ENCODE measurements around the gene SOHLH2. TPM values are rescaled to one million over a fixed set of nuclear protein-coding genes. Genes with fewer than 3 reads are reported as not detected.

SOHLH2 gene
- polyA plus RNA-seq, 1 of the 3 experiments (the other 2 are of a cell fraction) = 0.85 TPM

DNA sequence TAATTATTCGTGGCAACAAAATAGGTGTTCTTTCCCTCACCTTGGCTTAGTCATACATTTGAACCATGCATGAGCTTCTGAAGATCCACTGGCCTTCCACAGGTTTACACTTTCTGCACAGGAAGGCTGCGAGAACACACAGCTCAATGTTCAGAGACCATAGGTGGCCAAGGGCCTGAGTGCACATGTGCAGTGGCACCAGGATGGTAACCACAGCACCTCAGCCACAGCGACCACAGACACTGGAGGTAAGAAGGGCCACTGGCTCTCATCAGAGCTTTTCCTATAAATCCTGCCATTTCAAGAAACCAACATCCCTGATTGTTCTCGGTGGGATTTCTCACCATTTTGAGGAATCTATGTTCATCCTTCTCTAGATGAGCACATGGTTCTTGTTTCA, 84.8 kb downstream of the SOHLH2 start:
- no peak for DNase-seq
- Histone ChIP-seq H3K9me3 (no peaks in the 10 kb centered on the region), H3K4me1 (ENCODE audit: control insufficient read depth in 1 of 2, insufficient read depth in 2 of 2, low read depth in 1 of 2, low read length in 1 of 2) (peaks cover 8 to 11% of the 10 kb centered on the region in 2 experiments; a peak in 3 of 4 replicates), H3F3A (replicated peaks; ENCODE audit: insufficient read depth) (no peaks in the 10 kb centered on the region), H4K20me1 (ENCODE audit: insufficient read depth) (no peaks in the 10 kb centered on the region), H3K4me2 (peak overlapping the region; percentile 84), H3K79me2 (ENCODE audit: insufficient read depth) (peaks cover 3% of the 10 kb centered on the region; the same call in 1 of the 2 replicates), H3K9ac (no peak overlapping the region), H3K36me3 (replicated peaks in 1 of 2; ENCODE audit: control insufficient read depth in 1 of 2, insufficient read depth in 2 of 2, low read length in 1 of 2) (no peaks in the 10 kb centered on the region), H3K27ac (ENCODE audit: low read depth in 2 of 2, low read length in 1 of 2) (no peak overlapping the region), H3K9me2 (no peaks in the 10 kb centered on the region), H3K4me3 (ENCODE audit: low read depth in 2 of 2, low read length in 1 of 2) (no peak overlapping the region), H3K27me3 (ENCODE audit: insufficient read depth) (no peaks in the 10 kb centered on the region), H2AFZ (ENCODE audit: low read depth) (no peak overlapping the region)
- CTCF ChIA-PET = interaction anchor here (0.9 kb wide), 2 partner anchors 11 to 37 kb away, joined by 3 read pairs; no protein-coding TSS in a partner anchor
- 76% methylated on average over 4 of the region's 4 CpGs for WGBS (ENCODE audit: low lambda C conversion rate)
- TF ChIP-seq POLR2AphosphoS5 (IDR thresholded peaks at IDR 0.05; ENCODE audit: low read depth, low read length) (no peak), GABPA (IDR thresholded peaks at IDR 0.05; ENCODE audit: low read depth) (no peak), TAF1 (IDR thresholded peaks at IDR 0.05; ENCODE audit: borderline replicate concordance, low read depth, low read length) (no peak), USF2 (IDR thresholded peaks at IDR 0.05; ENCODE audit: borderline replicate concordance, low read depth, low read length) (no peak), FOSL2 (IDR thresholded peaks at IDR 0.05; ENCODE audit: borderline replicate concordance, low read depth) (no peak), ELF1 (IDR thresholded peaks at IDR 0.05) (no peak), RFX5 (IDR thresholded peaks at IDR 0.05; ENCODE audit: low read length) (no peak), EP300 (IDR thresholded peaks at IDR 0.05; ENCODE audit: borderline replicate concordance in 1 of 2, low read depth in 1 of 2, low read length in 1 of 2) (no peak), GATA2 (CRISPR knock-in tag; IDR thresholded peaks at IDR 0.05) (no peak), RXRA (IDR thresholded peaks at IDR 0.05; ENCODE audit: borderline replicate concordance, low read depth) (no peak), MAX (IDR thresholded peaks at IDR 0.05; ENCODE audit: low read depth) (no peak), TEAD4 (IDR thresholded peaks at IDR 0.05; ENCODE audit: borderline replicate concordance, insufficient read depth) (no peak), JUND (IDR thresholded peaks at IDR 0.05) (no peak), SMC3 (IDR thresholded peaks at IDR 0.05; ENCODE audit: low read depth, low read length) (no peak), NRF1 (IDR thresholded peaks at IDR 0.05; ENCODE audit: low read depth, low read length) (no peak), RCOR1 (IDR thresholded peaks at IDR 0.05; ENCODE audit: low read length) (no peak)
- TF ChIP-seq, protein P1, sequence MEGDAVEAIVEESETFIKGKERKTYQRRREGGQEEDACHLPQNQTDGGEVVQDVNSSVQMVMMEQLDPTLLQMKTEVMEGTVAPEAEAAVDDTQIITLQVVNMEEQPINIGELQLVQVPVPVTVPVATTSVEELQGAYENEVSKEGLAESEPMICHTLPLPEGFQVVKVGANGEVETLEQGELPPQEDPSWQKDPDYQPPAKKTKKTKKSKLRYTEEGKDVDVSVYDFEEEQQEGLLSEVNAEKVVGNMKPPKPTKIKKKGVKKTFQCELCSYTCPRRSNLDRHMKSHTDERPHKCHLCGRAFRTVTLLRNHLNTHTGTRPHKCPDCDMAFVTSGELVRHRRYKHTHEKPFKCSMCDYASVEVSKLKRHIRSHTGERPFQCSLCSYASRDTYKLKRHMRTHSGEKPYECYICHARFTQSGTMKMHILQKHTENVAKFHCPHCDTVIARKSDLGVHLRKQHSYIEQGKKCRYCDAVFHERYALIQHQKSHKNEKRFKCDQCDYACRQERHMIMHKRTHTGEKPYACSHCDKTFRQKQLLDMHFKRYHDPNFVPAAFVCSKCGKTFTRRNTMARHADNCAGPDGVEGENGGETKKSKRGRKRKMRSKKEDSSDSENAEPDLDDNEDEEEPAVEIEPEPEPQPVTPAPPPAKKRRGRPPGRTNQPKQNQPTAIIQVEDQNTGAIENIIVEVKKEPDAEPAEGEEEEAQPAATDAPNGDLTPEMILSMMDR (IDR thresholded peaks at IDR 0.05) = no peak
- TF ChIP-seq, protein P2, sequence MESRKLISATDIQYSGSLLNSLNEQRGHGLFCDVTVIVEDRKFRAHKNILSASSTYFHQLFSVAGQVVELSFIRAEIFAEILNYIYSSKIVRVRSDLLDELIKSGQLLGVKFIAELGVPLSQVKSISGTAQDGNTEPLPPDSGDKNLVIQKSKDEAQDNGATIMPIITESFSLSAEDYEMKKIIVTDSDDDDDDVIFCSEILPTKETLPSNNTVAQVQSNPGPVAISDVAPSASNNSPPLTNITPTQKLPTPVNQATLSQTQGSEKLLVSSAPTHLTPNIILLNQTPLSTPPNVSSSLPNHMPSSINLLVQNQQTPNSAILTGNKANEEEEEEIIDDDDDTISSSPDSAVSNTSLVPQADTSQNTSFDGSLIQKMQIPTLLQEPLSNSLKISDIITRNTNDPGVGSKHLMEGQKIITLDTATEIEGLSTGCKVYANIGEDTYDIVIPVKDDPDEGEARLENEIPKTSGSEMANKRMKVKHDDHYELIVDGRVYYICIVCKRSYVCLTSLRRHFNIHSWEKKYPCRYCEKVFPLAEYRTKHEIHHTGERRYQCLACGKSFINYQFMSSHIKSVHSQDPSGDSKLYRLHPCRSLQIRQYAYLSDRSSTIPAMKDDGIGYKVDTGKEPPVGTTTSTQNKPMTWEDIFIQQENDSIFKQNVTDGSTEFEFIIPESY (IDR thresholded peaks at IDR 0.05; ENCODE audit: borderline replicate concordance, low read depth) = no peak
- TF ChIP-seq, protein P3, sequence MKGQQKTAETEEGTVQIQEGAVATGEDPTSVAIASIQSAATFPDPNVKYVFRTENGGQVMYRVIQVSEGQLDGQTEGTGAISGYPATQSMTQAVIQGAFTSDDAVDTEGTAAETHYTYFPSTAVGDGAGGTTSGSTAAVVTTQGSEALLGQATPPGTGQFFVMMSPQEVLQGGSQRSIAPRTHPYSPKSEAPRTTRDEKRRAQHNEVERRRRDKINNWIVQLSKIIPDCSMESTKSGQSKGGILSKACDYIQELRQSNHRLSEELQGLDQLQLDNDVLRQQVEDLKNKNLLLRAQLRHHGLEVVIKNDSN (IDR thresholded peaks at IDR 0.05; ENCODE audit: borderline replicate concordance, low read depth) = no peak
- POLR2A ChIA-PET = no interaction called here

Measured in SK-N-SH (cell line).